Caki2 (cell line): Measurements from ENCODE around the gene PRDM15. TPM values are rescaled to one million over a fixed set of nuclear protein-coding genes. Genes with fewer than 3 reads are reported as not detected.

ENCODE experiments used
- DNase-seq: peaks from one replicate; pipeline ENCODE4 v3.0.0-alpha.2; 2015; ENCODE audit warnings: low read depth
- in situ Hi-C: cut with HindIII; loops from 2 replicates; pipeline ENCODE4 v1.10.0; 2016; ENCODE audit warnings: low sequenced_read_pairs, low pct_unique_long_range_greater_than_20kb, mixed read lengths
- total RNA-seq: library from RNA; depleted of rRNA; stranded (reverse); fragments of >200 nt; shearing (Covaris generic); gene quantifications from 2 replicates; pipeline ENCODE4 v1.2.3, GENCODE V29; 2014; ENCODE audit warnings: low replicate concordance

The PRDM15 gene
- total RNA-seq, 1 experiment from 2014 or later: 3.1 TPM

GRCh38 chr21:41834252-41834925, 44.8 kb downstream of the PRDM15 start:
- in situ Hi-C loops: no loop called here
- DNase-seq: no peak

GRCh38 chr21:41833497-41834115, 45.5 kb downstream of the PRDM15 start:
- in situ Hi-C loops: no loop called here
- DNase-seq: no peak

GRCh38 chr21:41832596-41833496, 46.3 kb downstream of the PRDM15 start:
- no peak for DNase-seq
- in situ Hi-C loops: no loop called here

GRCh38 chr21:41831866-41832595, 47.1 kb downstream of the PRDM15 start:
- in situ Hi-C loops: no loop called here
- DNase-seq: no peak

GRCh38 chr21:41831453-41831831, 47.7 kb downstream of the PRDM15 start:
- in situ Hi-C loops: no loop called here
- no peak for DNase-seq

GRCh38 chr21:41830764-41831452, 48.2 kb downstream of the PRDM15 start:
- DNase-seq: no peak
- in situ Hi-C loops: no loop called here

GRCh38 chr21:41830145-41830707, 48.9 kb downstream of the PRDM15 start:
- no peak for DNase-seq
- in situ Hi-C loops: no loop called here

GRCh38 chr21:41828884-41829360, 50.2 kb downstream of the PRDM15 start:
- in situ Hi-C loops: no loop called here
- no peak for DNase-seq

GRCh38 chr21:41827951-41828883, 50.9 kb downstream of the PRDM15 start:
- no peak for DNase-seq
- in situ Hi-C loops: no loop called here

- in situ Hi-C loops: no loop called here
- no peak for DNase-seq
These were observed 53.3 kb downstream of the PRDM15 start for GRCh38 chr21:41825881-41826280.

GRCh38 chr21:41825216-41825615, 53.9 kb downstream of the PRDM15 start:
- DNase-seq: no peak
- in situ Hi-C loops: no loop called here

- DNase-seq: no peak
- in situ Hi-C loops: no loop called here
These were observed 54.5 kb downstream of the PRDM15 start for GRCh38 chr21:41824466-41825207.

GRCh38 chr21:41823906-41824305, 55.2 kb downstream of the PRDM15 start:
- in situ Hi-C loops: no loop called here
- no peak for DNase-seq

GRCh38 chr21:41823166-41823565, 56.0 kb downstream of the PRDM15 start:
- in situ Hi-C loops: no loop called here
- no peak for DNase-seq

GRCh38 chr21:41821756-41822431, 57.2 kb downstream of the PRDM15 start:
- no peak for DNase-seq
- in situ Hi-C loops: no loop called here
